Smooth muscle cell (in vitro differentiated cells): ENCODE results near the gene CYP27C1. TPM values are rescaled to one million over a fixed set of nuclear protein-coding genes. Genes with fewer than 3 reads are reported as not detected.
"Not testable (repeated sequence)": the region's sequence is repeated elsewhere in the genome, so short reads cannot be mapped to it uniquely, and the experiment has no call there.

ENCODE experiments used
- DNase-seq: peaks from one replicate; lab custom pipeline; 2025; ENCODE audit not compliant: unreplicated experiment; lab: John Stamatoyannopoulos, UW
- H2AFZ ChIP-seq: fragments of 200-600 bp; sonication (generic); 2 replicates; pipeline ENCODE4 v1.6.0; 2016; ENCODE audit warnings: antibody characterized with exemption, low read depth, mild to moderate bottlenecking
- H3F3A ChIP-seq: fragments of 200-600 bp; sonication (generic); 2 replicates; pipeline ENCODE4 v1.6.0; 2017; ENCODE audit warnings: antibody characterized with exemption, low read depth
- H3K27ac ChIP-seq: fragments of 200-600 bp; sonication (generic); 2 replicates; pipeline ENCODE4 v1.5.1; 2016; ENCODE audit warnings: low read depth, mild to moderate bottlenecking
- H3K27me3 ChIP-seq: fragments of 200-600 bp; sonication (generic); 2 replicates; pipeline ENCODE4 v1.6.1; 2016; ENCODE audit warnings: low read depth, mild to moderate bottlenecking
- H3K36me3 ChIP-seq: fragments of 200-600 bp; sonication (generic); 2 replicates; pipeline ENCODE4 v1.5.1; 2016; ENCODE audit warnings: low read depth
- H3K4me1 ChIP-seq: fragments of 200-600 bp; sonication (generic); 2 replicates; pipeline ENCODE4 v1.5.1; 2016; ENCODE audit warnings: low read depth
- H3K4me2 ChIP-seq: fragments of 200-600 bp; sonication (generic); 2 replicates; pipeline ENCODE4 v1.6.0; 2016; ENCODE audit warnings: mild to moderate bottlenecking
- H3K4me3 ChIP-seq: fragments of 200-600 bp; sonication (generic); 2 replicates; pipeline ENCODE4 v1.5.1; 2016; ENCODE audit warnings: mild to moderate bottlenecking
- H3K79me2 ChIP-seq: fragments of 200-600 bp; sonication (generic); 2 replicates; pipeline ENCODE4 v1.6.0; 2016; ENCODE audit warnings: low read depth, mild to moderate bottlenecking
- H3K9ac ChIP-seq: fragments of 200-600 bp; sonication (generic); 2 replicates; pipeline ENCODE4 v1.6.0; 2016; ENCODE audit warnings: low read depth
- H3K9me3 ChIP-seq: fragments of 200-600 bp; sonication (generic); replicated peaks from 2 replicates; pipeline ENCODE4 v1.5.1; 2016; ENCODE audit warnings: low read depth
- H4K20me1 ChIP-seq: fragments of 200-600 bp; sonication (generic); 2 replicates; pipeline ENCODE4 v1.6.0; 2016; ENCODE audit warnings: low read depth
- CTCF ChIP-seq: fragments of 200-600 bp; sonication (generic); IDR thresholded peaks from 2 replicates; pipeline ENCODE4 v1.5.1; 2017; ENCODE audit warnings: borderline replicate concordance, mild to moderate bottlenecking, antibody characterized with exemption; ENCODE audit not compliant: insufficient read depth, poor library complexity, severe bottlenecking
- WGBS: methylation state at CpG from one replicate; pipeline ENCODE4 v1.1.7; 2016; ENCODE audit warnings: low lambda C conversion rate; 5-methylcytosine and 5-hydroxymethylcytosine counted together
- polyA plus RNA-seq: library from polyadenylated mRNA; unstranded; fragments of >200 nt; fragmentation: Nextera tagmentation; extraction: Ambion mirVana; gene quantifications from 2 replicates; pipeline ENCODE4 v1.2.1, GENCODE V29; 2016
- total RNA-seq: library from RNA; depleted of rRNA; stranded (reverse); fragments of >200 nt; gene quantifications from 2 replicates; pipeline ENCODE4 v1.2.3, GENCODE V29; 2014

The CYP27C1 gene
- total and polyA plus RNA-seq, 2 experiments from 2014 or later, result 2.0 to 5.0 TPM

- Histone ChIP-seq H3K79me2 (no peaks in the 10 kb centered on the region), H3K36me3 (no peaks in the 10 kb centered on the region), H3K27me3 (no peaks in the 10 kb centered on the region), H3F3A (no peaks in the 10 kb centered on the region), H3K9ac (no peak overlapping the region), H3K27ac (no peak overlapping the region), H3K4me2 (no peak overlapping the region), H4K20me1 (no peaks in the 10 kb centered on the region), H3K9me3 (no peaks in the 10 kb centered on the region), H3K4me3 (no peak overlapping the region), H2AFZ (no peak overlapping the region), H3K4me1 (no peaks in the 10 kb centered on the region)
- TF ChIP-seq CTCF, result no peak
- 38% methylated on average over 2 of the region's 2 CpGs for WGBS
- no peak for DNase-seq
Measured at GRCh38 chr2:127255146-127255545, 35.0 kb upstream of the CYP27C1 start.

DNA sequence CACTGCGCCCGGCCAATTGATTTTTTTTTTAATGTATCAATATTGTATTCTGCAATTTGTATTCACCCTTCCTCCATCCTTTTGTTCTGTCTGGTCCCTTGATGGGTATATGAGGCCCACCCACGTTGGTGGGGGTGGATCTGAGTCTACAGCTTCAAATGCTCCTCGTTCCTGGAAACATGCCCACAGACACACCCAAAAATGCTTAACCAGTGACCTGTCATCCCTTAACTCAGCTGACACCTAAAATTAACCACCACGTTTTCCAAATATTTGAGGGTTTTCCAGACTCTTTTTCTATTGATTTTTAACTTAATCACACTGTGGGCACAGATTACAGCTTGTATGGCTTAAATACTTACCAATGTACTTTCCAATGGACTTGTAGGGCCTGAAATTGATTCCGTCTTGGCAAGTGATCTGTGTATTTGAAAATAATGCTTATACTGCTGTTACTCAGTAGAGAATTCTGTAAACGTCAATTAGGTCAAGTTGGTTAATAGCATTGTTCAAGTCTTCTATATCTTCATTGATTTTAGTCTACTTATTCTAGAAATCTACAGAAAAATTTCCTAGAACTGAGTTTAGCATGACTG is 34.4 kb upstream of the CYP27C1 start:
- TF ChIP-seq CTCF, result no peak
- H3K4me3 ChIP-seq, result no peak overlapping the region
- WGBS, result 68% methylated on average over 7 of the region's 7 CpGs
- H3K79me2 ChIP-seq, result no peaks in the 10 kb centered on the region
- no peak overlapping the region for H3K9ac ChIP-seq
- no peaks in the 10 kb centered on the region for H4K20me1 ChIP-seq
- H3K9me3 ChIP-seq, result no peaks in the 10 kb centered on the region
- H3K27me3 ChIP-seq, result no peaks in the 10 kb centered on the region
- no peak for DNase-seq
- H3K4me2 ChIP-seq, result no peak overlapping the region
- H2AFZ ChIP-seq, result no peak overlapping the region
- no peaks in the 10 kb centered on the region for H3K36me3 ChIP-seq
- H3F3A ChIP-seq, result no peaks in the 10 kb centered on the region
- H3K27ac ChIP-seq, result no peak overlapping the region
- H3K4me1 ChIP-seq, result no peaks in the 10 kb centered on the region

DNA sequence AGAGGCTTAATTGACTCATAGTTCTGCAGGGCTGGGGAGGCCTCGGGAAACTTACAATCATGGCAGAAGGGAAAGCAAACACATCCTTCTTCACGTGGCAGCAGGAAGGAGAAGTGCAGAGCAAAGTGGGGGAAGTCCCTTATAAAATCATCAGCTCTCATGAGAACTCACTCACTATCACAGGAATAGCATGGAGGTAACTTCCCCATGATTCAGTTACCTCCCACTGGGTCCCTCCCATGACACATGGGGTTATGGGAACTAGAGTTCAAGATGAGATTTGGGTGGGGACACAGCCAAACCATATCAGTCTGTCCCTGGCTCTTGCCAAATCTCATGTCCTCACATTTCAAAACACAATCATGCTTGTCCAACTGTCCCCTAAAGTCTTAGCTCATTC is 21.1 kb upstream of the CYP27C1 start:
- 88% methylated on average over 2 of the region's 2 CpGs for WGBS
- DNase-seq, H4K20me1 ChIP-seq: not testable (repeated sequence)

GRCh38 chr2:127239395-127239794 is 19.3 kb upstream of the CYP27C1 start:
- Histone ChIP-seq H3K4me3 (no peak overlapping the region), H3F3A (no peaks in the 10 kb centered on the region), H3K27me3 (no peaks in the 10 kb centered on the region), H2AFZ (no peak overlapping the region), H3K9ac (no peak overlapping the region), H3K27ac (no peak overlapping the region), H3K9me3 (no peaks in the 10 kb centered on the region), H3K79me2 (no peaks in the 10 kb centered on the region), H3K4me1 (no peaks in the 10 kb centered on the region), H3K36me3 (no peaks in the 10 kb centered on the region), H3K4me2 (no peak overlapping the region), H4K20me1 (no peaks in the 10 kb centered on the region)
- TF ChIP-seq CTCF, result no peak
- 96% methylated on average over 1 of the region's 1 CpG for WGBS
- DNase-seq, result no peak

More for the DNA sequence above, 21.1 kb upstream of the CYP27C1 start:
- H3K79me2 ChIP-seq, H3K27me3 ChIP-seq, H3K27ac ChIP-seq, H3K9me3 ChIP-seq, H3K36me3 ChIP-seq, H3F3A ChIP-seq, H3K9ac ChIP-seq, H3K4me2 ChIP-seq, H2AFZ ChIP-seq, H3K4me1 ChIP-seq, H3K4me3 ChIP-seq: not testable (repeated sequence)

GRCh38 chr2:127237768-127238167 is 17.7 kb upstream of the CYP27C1 start:
- H3K27ac ChIP-seq, H3K4me3 ChIP-seq, H3K27me3 ChIP-seq, H3F3A ChIP-seq, H3K4me2 ChIP-seq, H2AFZ ChIP-seq, H3K79me2 ChIP-seq, H3K36me3 ChIP-seq, H4K20me1 ChIP-seq, H3K9me3 ChIP-seq, H3K9ac ChIP-seq, H3K4me1 ChIP-seq, DNase-seq: not testable (repeated sequence)
- 76% methylated on average over 2 of the region's 2 CpGs for WGBS
